Measurements from ENCODE around the gene ATP5F1D. TPM values are rescaled to one million over a fixed set of nuclear protein-coding genes. Genes with fewer than 3 reads are reported as not detected.

ATP5F1D gene
- total and polyA plus RNA-seq, 2 of the 8 experiments (the other 6 are each of a cell fraction or from before 2014, with no cell fraction given) = 174 to 249 TPM

DNA sequence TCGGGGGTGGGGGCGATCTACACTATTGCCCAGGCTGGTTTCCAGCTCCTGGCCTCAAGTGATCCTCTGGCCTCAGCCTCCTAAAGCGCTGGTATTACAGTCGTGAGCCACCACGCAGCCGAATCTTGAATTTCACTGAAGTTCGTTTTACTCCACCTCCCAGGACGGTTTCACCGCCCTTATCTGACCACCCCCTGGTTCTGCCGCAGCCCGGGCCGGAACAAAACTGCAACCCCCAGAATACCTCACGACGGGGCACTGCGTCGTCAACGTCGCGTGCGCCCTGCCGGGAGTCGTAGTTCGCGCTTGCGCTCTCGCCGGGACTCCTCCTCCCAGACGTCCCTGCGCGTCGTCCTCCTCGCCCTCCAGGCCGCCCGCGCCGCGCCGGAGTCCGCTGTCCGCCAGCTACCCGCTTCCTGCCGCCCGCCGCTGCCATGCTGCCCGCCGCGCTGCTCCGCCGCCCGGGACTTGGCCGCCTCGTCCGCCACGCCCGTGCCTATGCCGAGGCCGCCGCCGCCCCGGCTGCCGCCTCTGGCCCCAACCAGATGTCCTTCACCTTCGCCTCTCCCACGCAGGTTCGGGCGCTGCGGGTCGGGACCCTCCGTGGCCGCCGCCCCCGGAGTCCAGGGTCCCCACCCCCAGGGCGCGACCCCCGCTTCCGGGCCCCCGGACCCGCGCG is at the start of gene ATP5F1D (continued):
- TF ChIP-seq, protein P1, sequence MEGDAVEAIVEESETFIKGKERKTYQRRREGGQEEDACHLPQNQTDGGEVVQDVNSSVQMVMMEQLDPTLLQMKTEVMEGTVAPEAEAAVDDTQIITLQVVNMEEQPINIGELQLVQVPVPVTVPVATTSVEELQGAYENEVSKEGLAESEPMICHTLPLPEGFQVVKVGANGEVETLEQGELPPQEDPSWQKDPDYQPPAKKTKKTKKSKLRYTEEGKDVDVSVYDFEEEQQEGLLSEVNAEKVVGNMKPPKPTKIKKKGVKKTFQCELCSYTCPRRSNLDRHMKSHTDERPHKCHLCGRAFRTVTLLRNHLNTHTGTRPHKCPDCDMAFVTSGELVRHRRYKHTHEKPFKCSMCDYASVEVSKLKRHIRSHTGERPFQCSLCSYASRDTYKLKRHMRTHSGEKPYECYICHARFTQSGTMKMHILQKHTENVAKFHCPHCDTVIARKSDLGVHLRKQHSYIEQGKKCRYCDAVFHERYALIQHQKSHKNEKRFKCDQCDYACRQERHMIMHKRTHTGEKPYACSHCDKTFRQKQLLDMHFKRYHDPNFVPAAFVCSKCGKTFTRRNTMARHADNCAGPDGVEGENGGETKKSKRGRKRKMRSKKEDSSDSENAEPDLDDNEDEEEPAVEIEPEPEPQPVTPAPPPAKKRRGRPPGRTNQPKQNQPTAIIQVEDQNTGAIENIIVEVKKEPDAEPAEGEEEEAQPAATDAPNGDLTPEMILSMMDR (IDR thresholded peaks at IDR 0.05; ENCODE audit: control extremely low read depth in 1 of 3, insufficient read depth in 1 of 3, low read depth in 1 of 3, low read length in 3 of 3) = no peak
- TF ChIP-seq SUZ12 (IDR thresholded peaks at IDR 0.05; ENCODE audit: low read length) (no peak), JUND (IDR thresholded peaks at IDR 0.05; ENCODE audit: low read length) (no peak), ATF2 (IDR thresholded peaks at IDR 0.05; ENCODE audit: low read length) (no peak), PHF8 (conservative IDR thresholded peaks at IDR 0.05; ENCODE audit: low read depth, low read length) (0 out of 2 replicates have a peak, but pooled peaks have one; percentile 44), GTF2F1 (IDR thresholded peaks at IDR 0.05; ENCODE audit: borderline replicate concordance, low read depth, low read length) (no peak), RNF2 (IDR thresholded peaks at IDR 0.05; ENCODE audit: borderline replicate concordance, low read depth, low read length, missing control alignments, poor library complexity, severe bottlenecking) (no peak), MAX (IDR thresholded peaks at IDR 0.05) (no peak), NANOG (IDR thresholded peaks at IDR 0.05; ENCODE audit: insufficient read depth, low read depth, low read length, poor library complexity, severe bottlenecking) (no peak), KDM4A (IDR thresholded peaks at IDR 0.05; ENCODE audit: low read depth, low read length, severe bottlenecking) (peak; percentile 52), HDAC2 (IDR thresholded peaks at IDR 0.05; ENCODE audit: borderline replicate concordance in 1 of 2, low read depth in 2 of 2, low read length in 2 of 2) (no peak), CHD1 (IDR thresholded peaks at IDR 0.05; ENCODE audit: low read depth, low read length) (no peak), BCL11A (IDR thresholded peaks at IDR 0.05; ENCODE audit: low read depth in 2 of 2, low read length in 2 of 2) (no peak), E2F6 (IDR thresholded peaks at IDR 0.05) (no peak), BRCA1 (IDR thresholded peaks at IDR 0.05; ENCODE audit: low read depth, low read length) (no peak), HDAC6 (IDR thresholded peaks at IDR 0.05; ENCODE audit: low read depth, low read length) (no peak), GABPA (IDR thresholded peaks at IDR 0.05; ENCODE audit: borderline replicate concordance, insufficient read depth, low read length) (no peak), RFX5 (IDR thresholded peaks at IDR 0.05; ENCODE audit: borderline replicate concordance, low read depth, low read length) (no peak)

Measured in H1 (cell line).